Suprapubic skin (tissue), 4 donors: ENCODE measurements around the gene TNFAIP8L3. TPM values are rescaled to one million over a fixed set of nuclear protein-coding genes. Genes with fewer than 3 reads are reported as not detected.

Experiments
- DNase-seq, 2 donors: peaks; one replicate each; pipeline ENCODE4 v3.0.0-alpha.2; 2019; ENCODE audit warnings: low spot score in 2 of 2
- H3K27ac ChIP-seq: fragments of 200-600 bp; sonication (generic); one replicate; pipeline ENCODE4 v1.5.1; 2019
- H3K27me3 ChIP-seq: fragments of 200-600 bp; sonication (generic); one replicate; pipeline ENCODE4 v1.5.1; 2019
- H3K36me3 ChIP-seq: fragments of 200-600 bp; sonication (generic); one replicate; pipeline ENCODE4 v1.5.1; 2019
- H3K4me1 ChIP-seq: fragments of 200-600 bp; sonication (generic); one replicate; pipeline ENCODE4 v1.5.1; 2019
- H3K4me3 ChIP-seq: fragments of 200-600 bp; sonication (generic); one replicate; pipeline ENCODE4 v1.5.1; 2019; ENCODE audit warnings: mild to moderate bottlenecking
- H3K9me3 ChIP-seq: fragments of 200-600 bp; sonication (generic); one replicate; pipeline ENCODE4 v1.5.1; 2019
- EP300 ChIP-seq: sonication (generic); formaldehyde crosslinking; IDR thresholded peaks from one replicate; pipeline ENCODE4 v1.6.1; 2017; ENCODE audit warnings: antibody characterized with exemption
- POLR2A ChIP-seq, 2 donors: fragments of 450-650 bp; IDR thresholded peaks; one replicate each; pipeline ENCODE4 v1.6.1; 2017; ENCODE audit warnings: antibody characterized with exemption in 2 of 2, mild to moderate bottlenecking in 2 of 2, moderate library complexity in 2 of 2
- POLR2AphosphoS5 ChIP-seq, 3 donors: sonication (generic); formaldehyde crosslinking; IDR thresholded peaks; one replicate each; pipeline ENCODE4 v1.6.1; 2017; ENCODE audit warnings: antibody characterized with exemption in 3 of 3
- WGBS: methylation state at CpG from one replicate; pipeline ENCODE4 v1.1.5; 2018; 5-methylcytosine and 5-hydroxymethylcytosine counted together
- total RNA-seq, 4 donors: library from RNA; depleted of rRNA; stranded (reverse); fragments of >200 nt; gene quantifications; one replicate each; pipeline ENCODE4 v1.1.0, GENCODE V29; 2016
- TF ChIP-seq, protein P1 (sequence below), 2 donors: fragments of 200-600 bp in 1 of 2; fragments of 450-650 bp in 1 of 2; sonication (generic) in 1 of 2; IDR thresholded peaks; one replicate each; pipeline ENCODE4 v1.5.1; 2016 to 2019; ENCODE audit warnings: antibody characterized with exemption in 2 of 2, mild to moderate bottlenecking in 1 of 2, moderate library complexity in 1 of 2

The TNFAIP8L3 gene
- total RNA-seq, 4 donors from 2014 or later, result 11.1 to 30.0 (median 15.9) TPM

DNA sequence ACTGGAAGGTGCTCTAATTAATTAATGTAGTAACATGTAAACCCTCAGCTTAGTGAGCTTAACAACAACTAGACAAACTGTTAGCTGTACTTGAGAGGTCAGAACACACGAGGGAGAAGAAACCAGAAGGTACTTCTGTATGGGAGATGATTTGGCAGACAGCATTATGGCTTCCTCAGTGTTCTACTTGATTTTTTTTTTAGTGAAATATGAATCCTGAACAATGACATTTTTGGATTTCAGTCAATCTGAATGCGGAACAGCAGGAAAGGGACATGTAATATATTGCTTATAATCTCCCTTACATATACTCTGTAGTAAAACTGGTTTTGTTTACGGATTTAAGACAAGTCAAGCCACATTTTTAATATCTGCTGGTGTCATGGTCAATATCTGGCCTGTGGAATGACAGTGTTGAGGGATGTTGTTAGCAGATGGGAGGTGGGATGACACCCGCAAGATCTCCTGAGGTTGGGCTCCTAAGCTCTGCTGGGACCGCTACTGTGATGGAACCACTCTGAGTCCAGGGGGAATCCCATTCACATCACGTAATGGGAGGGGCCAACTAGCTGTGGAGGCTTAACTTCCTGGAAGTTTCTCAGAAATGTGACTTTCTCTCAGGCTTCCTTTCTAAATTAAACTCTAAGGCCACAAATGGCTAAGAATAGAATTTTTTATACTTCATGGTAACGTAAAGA lies 18.7 kb downstream of the TNFAIP8L3 start:
- H3K4me1 ChIP-seq, result peaks cover 14% of the 10 kb centered on the region
- TF ChIP-seq POLR2AphosphoS5 (IDR thresholded peaks at IDR 0.05) (no peak), POLR2A (IDR thresholded peaks at IDR 0.05) (no peak), EP300 (no peak)
- TF ChIP-seq, protein P1, sequence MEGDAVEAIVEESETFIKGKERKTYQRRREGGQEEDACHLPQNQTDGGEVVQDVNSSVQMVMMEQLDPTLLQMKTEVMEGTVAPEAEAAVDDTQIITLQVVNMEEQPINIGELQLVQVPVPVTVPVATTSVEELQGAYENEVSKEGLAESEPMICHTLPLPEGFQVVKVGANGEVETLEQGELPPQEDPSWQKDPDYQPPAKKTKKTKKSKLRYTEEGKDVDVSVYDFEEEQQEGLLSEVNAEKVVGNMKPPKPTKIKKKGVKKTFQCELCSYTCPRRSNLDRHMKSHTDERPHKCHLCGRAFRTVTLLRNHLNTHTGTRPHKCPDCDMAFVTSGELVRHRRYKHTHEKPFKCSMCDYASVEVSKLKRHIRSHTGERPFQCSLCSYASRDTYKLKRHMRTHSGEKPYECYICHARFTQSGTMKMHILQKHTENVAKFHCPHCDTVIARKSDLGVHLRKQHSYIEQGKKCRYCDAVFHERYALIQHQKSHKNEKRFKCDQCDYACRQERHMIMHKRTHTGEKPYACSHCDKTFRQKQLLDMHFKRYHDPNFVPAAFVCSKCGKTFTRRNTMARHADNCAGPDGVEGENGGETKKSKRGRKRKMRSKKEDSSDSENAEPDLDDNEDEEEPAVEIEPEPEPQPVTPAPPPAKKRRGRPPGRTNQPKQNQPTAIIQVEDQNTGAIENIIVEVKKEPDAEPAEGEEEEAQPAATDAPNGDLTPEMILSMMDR (IDR thresholded peaks at IDR 0.05), result no peak

DNA sequence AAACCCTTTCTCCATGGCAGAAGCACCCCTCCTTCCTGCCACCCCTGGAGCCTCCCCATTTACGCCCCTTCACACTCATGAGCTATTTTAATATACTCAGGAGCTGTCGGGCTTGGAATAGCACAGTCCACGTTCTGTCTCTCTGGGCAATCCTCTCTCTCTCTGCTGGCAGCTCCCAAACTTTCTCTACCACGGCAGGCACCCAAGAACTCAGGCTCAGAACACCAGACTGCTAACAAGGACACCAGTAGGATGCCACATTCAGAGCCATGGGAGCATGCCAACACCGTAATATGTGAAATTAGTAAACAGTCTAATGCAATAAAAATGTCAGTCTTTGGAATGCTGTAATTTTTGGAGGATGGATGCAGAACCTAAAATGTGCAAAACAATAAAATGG lies 19.3 kb downstream of the TNFAIP8L3 start:
- no peaks in the 10 kb centered on the region for H3K9me3 ChIP-seq
- DNase-seq, result no peak
- no peaks in the 10 kb centered on the region for H3K27me3 ChIP-seq
- H3K4me1 ChIP-seq, result peaks cover 14% of the 10 kb centered on the region
- 38% methylated on average over 5 of the region's 5 CpGs for WGBS
- no peak for TF ChIP-seq EP300
- TF ChIP-seq POLR2A (IDR thresholded peaks at IDR 0.05), result no peak
- TF ChIP-seq POLR2AphosphoS5 (IDR thresholded peaks at IDR 0.05), result no peak
- TF ChIP-seq, protein P1 (IDR thresholded peaks at IDR 0.05), result no peak
- H3K4me3 ChIP-seq, result no peak overlapping the region
- no peaks in the 10 kb centered on the region for H3K36me3 ChIP-seq
- H3K27ac ChIP-seq, result no peak overlapping the region

More for the DNA sequence above, 18.7 kb downstream of the TNFAIP8L3 start:
- Histone ChIP-seq H3K27ac (no peak overlapping the region), H3K9me3 (no peaks in the 10 kb centered on the region), H3K27me3 (no peaks in the 10 kb centered on the region), H3K4me3 (no peak overlapping the region), H3K36me3 (no peaks in the 10 kb centered on the region)
- DNase-seq, result no peak
- 80% methylated on average over 7 of the region's 7 CpGs for WGBS

GRCh38 chr15:51074926-51075325 lies 19.8 kb downstream of the TNFAIP8L3 start:
- H3K4me1 ChIP-seq, result peaks cover 14% of the 10 kb centered on the region
- no peaks in the 10 kb centered on the region for H3K36me3 ChIP-seq
- H3K27me3 ChIP-seq, result no peaks in the 10 kb centered on the region
- no peak overlapping the region for H3K27ac ChIP-seq
- H3K9me3 ChIP-seq, result no peaks in the 10 kb centered on the region
- no peak for TF ChIP-seq POLR2A (IDR thresholded peaks at IDR 0.05)
- no peak for TF ChIP-seq POLR2AphosphoS5 (IDR thresholded peaks at IDR 0.05)
- no peak for TF ChIP-seq EP300
- TF ChIP-seq, protein P1 (IDR thresholded peaks at IDR 0.05), result no peak
- DNase-seq, result no peak
- H3K4me3 ChIP-seq, result no peak overlapping the region
- 74% methylated on average over 3 of the region's 5 CpGs for WGBS

GRCh38 chr15:51071578-51071977 lies 23.1 kb downstream of the TNFAIP8L3 start:
- no peak overlapping the region for H3K27ac ChIP-seq
- TF ChIP-seq POLR2AphosphoS5 (IDR thresholded peaks at IDR 0.05) (no peak), EP300 (no peak), POLR2A (IDR thresholded peaks at IDR 0.05) (no peak)
- TF ChIP-seq, protein P1 (IDR thresholded peaks at IDR 0.05), result no peak
- no peaks in the 10 kb centered on the region for H3K27me3 ChIP-seq
- H3K4me3 ChIP-seq, result no peak overlapping the region
- no peak for DNase-seq
- 94% methylated on average over 1 of the region's 1 CpG for WGBS
- H3K9me3 ChIP-seq, result no peaks in the 10 kb centered on the region
- peaks cover 14% of the 10 kb centered on the region for H3K4me1 ChIP-seq
- H3K36me3 ChIP-seq, result no peaks in the 10 kb centered on the region

DNA sequence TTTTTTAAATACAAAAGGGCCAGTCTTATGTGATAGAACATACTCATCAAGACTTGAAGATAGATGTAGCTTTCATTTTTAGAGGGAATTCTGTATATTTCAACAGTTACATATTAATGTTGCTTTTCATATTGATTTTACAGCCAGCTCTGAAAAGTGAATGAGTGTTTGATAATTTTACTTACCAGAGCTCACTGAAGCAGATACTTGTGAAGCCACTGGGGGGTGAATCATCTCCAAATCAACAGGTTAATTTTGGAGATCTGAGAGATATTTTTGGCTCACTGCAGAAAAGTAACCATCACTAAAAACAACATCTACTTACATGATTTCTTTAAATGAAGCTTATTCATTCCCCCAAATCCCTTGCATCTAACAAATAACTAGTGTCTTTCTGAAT lies 24.7 kb downstream of the TNFAIP8L3 start:
- TF ChIP-seq, protein P1 (IDR thresholded peaks at IDR 0.05), result no peak
- TF ChIP-seq EP300 (no peak), POLR2AphosphoS5 (IDR thresholded peaks at IDR 0.05) (no peak), POLR2A (IDR thresholded peaks at IDR 0.05) (no peak)
- Histone ChIP-seq H3K27me3 (no peaks in the 10 kb centered on the region), H3K9me3 (no peaks in the 10 kb centered on the region), H3K4me1 (peaks cover 6% of the 10 kb centered on the region), H3K4me3 (no peak overlapping the region), H3K36me3 (no peaks in the 10 kb centered on the region), H3K27ac (no peak overlapping the region)
- no peak for DNase-seq
